GM18507 (cell line): ENCODE results near the gene AHSG.

Source experiments
- DNase-seq: peaks from one replicate; pipeline ENCODE4 v3.0.0; 2011; ENCODE audit warnings: low read depth; ENCODE audit not compliant: insufficient read length; ENCODE audit errors: extremely low spot score
- FAIRE-seq: peaks from 2 replicates; lab custom pipeline; 2011; peaks lifted over from hg19 to GRCh38; lab: Jason Lieb, UNC

The AHSG gene

DNA sequence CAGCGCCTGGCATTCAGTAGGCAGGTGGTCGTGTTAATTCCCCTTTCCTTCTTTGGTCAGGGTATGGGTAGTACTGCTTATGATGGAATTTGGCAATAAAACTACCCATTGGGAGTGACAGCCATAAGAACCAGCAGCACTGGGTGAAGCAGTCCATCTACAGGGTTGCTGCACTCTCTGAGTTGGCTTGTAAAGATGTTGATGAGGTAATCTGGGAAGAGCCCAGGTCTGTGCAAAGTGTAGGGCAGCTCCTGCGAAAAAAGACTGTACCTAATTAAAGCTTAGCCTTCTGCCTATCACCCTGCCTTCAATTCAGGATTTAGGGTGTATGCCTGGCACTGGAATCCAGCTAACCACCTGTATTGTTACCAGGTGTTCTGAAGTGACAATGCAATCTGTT is 22.7 kb downstream of the AHSG start:
- DNase-seq (no peak), FAIRE-seq (no peak)

DNA sequence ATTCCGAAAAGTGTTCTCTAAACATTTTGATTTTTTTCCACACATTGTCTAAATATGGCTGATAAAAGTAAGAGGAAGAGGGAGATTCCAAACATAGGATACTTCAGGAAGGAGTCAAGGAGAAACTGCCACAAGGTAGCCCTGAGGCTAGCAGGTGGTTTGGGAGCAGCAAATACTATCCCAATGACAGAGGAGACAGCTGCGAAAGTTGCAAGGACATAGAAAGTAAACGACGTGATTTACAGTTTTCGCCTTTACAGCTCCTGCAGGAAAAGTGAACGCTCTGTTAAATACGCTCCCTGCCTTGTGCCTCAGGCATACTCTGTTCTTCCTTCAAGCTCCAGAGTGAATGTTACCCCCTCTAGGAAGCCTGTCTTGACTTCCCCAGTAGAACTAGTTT is 23.7 kb downstream of the AHSG start:
- DNase-seq (no peak), FAIRE-seq (no peak)

DNA sequence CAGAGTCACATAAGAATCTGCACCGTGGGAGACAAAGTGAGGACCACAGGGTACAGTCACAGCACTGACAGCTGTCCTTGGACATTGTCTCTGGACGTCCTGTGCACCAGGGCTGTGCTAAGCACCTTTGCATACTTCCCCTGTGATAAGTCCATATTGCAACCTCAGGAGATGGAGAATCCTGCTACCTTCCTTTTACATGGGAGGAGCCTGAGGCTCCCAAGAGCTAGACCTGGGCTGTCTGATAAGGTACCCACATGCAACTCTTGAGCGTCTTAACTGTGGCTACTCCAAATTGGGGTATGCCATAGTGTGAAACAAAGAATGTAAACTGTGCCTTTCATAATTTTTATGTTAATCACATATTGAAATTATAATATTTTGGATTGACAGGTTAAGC is 24.8 kb downstream of the AHSG start:
- FAIRE-seq: no peak

DNA sequence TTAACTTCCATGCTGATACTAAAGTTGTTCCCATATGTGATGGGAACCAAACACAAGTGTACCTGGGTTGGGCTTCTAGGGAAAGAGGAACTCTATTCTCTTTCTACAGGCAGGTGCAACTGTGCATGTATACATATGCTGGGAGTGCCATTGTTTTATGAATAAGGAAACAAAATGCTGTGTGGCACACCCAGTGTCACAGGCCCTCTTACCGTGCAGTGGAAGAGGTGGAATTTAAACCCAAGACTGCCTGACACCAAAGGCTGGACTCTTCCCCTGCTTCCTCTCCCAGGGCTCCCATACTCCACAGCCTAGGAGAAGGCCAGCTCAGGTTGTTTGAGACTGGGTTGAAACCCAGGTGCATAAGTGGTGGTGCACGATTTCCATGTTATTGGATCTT is 25.4 kb downstream of the AHSG start:
- DNase-seq (no peak), FAIRE-seq (no peak)

More for the DNA sequence above, 24.8 kb downstream of the AHSG start:
- DNase-seq: no peak

DNA sequence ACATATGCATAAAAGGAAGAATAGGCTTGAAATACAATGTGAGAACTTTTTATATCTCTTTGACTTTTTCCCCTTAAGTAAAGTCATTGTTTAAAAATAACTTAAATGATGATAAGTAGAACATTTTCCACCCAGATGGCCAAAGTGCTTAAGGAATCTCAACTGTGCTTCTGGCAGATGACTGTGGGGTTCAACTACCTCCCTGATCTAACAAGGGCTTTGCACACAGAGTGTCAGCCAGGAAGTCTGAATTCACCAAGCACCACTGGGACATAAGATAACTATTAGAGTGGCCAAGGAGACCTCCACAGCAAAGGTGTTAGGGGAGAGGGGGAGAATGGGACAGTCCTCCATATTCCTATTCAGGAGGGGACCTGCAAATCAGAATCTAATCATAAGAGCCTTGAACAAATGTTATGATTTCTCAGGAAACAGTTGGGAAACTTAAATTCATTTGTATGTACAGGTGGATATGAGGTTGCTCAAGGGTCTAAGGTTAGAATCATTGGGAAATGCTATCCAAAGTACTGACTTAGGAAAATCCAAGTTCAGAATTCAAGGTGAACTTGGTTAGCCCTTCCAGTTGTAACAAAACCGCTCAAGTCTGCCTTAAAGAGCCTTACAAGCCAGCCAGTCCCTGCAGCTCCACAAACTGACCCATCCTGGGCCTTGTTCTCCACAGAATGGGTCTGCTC is 27.1 kb downstream of the AHSG start, which contains the start of gene FETUB:
FETUB (plus strand) TSS at position 622 of the 695 bp plus-strand sequence; CDS start at position 684, 62 bp downstream.
- FAIRE-seq: no peak
- DNase-seq: no peak

DNA sequence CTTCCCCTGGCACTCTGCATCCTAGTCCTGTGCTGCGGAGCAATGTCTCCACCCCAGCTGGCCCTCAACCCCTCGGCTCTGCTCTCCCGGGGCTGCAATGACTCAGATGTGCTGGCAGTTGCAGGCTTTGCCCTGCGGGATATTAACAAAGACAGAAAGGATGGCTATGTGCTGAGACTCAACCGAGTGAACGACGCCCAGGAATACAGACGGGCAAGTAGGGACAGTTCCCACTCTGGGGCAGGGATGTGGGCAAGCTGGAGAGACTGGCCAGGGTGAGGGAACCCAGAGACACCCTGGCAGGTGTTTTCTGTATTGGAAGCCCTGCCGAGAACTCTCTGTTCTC is 27.6 kb downstream of the AHSG start:
- FAIRE-seq: no peak

DNA sequence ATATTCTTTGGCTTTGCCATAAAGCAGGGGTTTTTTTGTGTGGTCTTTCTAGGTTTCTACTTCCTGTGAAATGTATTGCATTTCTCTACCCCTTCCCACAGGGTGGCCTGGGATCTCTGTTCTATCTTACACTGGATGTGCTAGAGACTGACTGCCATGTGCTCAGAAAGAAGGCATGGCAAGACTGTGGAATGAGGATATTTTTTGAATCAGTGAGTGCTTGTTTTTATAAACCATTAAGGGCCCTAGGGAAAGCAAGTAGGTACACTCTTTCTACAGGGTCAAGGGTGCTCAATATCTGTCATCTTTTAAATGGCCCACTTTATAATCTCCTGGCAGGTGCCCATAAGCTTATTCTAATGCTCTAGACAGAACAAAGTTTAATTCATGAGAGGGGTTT is 28.1 kb downstream of the AHSG start:
- DNase-seq (no peak), FAIRE-seq (no peak)

More for the DNA sequence above, 27.6 kb downstream of the AHSG start:
- DNase-seq: no peak

DNA sequence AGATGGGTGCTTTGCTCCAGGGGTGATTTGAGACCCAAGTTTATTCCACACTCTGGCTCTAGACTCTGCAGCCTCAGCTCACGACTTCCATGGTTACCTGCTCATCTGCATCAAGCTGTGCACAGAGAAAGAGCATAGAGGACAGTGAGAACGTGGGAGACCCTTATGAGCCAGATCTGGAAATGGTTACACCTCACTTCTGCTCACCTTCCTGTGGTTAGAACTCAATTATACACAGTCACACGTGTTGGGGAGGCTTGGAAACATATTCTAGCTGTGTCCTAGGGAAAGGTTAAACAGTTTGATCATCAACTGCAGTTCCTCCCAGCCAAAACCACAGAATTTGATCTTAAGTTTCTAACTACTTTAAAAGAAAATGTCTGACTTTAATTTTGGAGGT is 29.2 kb downstream of the AHSG start:
- FAIRE-seq (peak; percentile 41), DNase-seq (no peak)

DNA sequence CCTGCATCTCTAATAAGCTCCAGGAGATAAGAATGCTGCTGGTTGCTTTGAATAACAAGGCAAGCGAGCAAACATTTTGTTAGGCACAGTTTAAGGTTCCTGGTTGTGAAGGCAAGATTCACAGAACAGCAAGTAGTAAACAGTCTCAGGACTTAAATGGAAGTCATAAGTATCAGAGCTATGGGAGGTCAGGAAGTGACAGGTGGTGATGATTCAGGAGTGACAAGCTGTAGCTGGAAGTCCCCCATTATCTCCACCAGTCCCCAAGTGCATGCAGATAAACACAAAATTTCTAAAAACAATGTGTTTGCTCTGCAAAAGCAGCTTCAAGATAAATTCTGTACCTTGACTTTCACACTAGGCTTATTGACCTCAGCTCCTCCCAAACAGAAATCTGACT is 30.6 kb downstream of the AHSG start:
- FAIRE-seq (no peak), DNase-seq (no peak)

DNA sequence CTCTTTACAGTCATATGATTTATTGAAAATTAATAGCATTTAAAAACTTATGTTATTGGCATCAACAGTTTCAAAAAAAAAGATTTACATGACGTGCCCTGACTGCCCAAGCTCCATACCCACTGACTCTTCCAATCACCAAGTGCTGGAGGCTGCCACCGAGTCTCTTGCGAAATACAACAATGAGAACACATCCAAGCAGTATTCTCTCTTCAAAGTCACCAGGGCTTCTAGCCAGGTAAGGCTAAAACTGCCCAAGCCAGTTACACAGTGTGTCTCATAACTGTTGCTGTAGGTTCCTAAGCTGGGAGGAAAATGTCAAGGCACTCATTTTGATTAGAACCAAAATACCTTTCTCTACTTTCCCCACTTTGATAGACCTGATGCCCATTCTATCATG is 31.8 kb downstream of the AHSG start:
- no peak for FAIRE-seq
- DNase-seq: no peak

DNA sequence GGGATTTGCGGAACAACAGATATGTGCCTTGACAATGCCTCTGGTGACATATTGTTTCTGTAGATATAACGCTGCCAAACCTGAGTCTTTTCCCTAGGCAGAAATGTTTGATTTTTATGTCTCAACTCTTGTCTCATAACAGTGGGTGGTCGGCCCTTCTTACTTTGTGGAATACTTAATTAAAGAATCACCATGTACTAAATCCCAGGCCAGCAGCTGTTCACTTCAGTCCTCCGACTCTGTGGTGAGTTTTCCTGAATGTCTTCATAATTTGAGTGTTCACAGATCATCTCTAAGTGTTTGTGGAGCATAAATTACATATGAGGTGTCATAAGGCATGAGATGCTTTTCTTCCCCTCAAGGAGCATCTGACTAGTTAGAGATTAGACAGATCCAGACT is 33.2 kb downstream of the AHSG start:
- DNase-seq: no peak
- FAIRE-seq: no peak

DNA sequence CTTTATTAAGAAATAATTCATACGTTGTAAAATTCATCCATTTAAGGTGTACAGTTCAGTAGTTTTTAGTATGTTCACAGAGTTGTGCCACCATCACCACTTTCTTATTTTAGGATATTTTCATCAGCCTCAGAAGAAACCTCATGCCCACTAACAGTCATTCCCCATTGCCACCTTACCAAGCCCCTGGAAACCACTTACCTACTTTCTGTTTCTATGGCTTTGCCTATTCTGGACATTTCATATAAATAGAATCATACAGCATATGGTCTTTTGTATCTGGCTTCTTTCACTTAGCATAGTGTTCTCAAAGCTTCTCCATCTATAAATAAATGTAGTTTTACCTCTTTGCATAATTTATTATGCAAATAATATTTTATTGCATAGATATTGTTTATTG is 34.0 kb downstream of the AHSG start:
- DNase-seq: no peak
- no peak for FAIRE-seq

DNA sequence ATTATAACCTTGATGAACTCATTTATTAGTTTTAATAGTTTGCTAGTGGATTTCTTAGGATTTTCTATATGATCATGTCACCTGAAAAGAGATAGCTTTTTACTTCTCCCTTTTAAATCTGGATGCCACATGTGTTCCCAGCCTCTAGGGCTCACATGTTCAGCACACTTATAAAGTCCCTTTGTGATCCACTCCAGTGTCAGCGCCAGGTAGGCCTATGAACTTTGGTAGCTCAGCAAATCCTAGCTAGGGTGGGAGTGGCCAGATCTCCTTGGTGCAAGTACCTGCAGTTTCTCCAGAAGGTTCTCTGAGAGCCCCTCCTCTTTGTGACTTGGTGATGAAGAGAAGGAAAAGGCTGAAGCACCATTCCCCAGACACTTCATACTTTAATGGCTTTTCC is 36.0 kb downstream of the AHSG start:
- DNase-seq: no peak
- FAIRE-seq: no peak

DNA sequence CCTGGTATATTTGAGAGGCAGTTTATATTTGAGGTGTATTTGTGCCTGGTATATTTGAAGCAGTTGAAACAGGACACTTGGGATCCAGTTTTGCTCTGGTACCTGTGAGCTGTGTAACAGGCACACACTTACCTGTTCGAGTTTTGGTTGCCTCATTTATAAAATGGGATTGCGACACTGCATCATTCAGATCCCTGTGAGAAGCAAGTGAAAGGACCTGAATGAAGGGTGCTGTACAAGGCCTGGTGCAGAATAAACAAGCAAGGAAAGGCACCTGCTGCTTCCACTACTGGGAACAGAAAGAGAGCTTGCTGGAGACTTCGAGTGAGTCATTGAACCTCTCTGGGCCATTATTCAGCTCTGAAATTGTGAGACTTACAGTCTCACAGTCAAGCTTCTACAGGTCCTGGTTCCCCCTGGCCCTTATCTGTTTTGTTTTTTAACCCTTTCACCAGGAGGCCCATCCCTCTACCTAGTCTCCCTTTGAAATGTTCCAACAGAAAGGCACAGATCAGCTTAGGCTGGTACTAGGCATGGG is 38.9 kb downstream of the AHSG start:
- FAIRE-seq (no peak), DNase-seq (no peak)

DNA sequence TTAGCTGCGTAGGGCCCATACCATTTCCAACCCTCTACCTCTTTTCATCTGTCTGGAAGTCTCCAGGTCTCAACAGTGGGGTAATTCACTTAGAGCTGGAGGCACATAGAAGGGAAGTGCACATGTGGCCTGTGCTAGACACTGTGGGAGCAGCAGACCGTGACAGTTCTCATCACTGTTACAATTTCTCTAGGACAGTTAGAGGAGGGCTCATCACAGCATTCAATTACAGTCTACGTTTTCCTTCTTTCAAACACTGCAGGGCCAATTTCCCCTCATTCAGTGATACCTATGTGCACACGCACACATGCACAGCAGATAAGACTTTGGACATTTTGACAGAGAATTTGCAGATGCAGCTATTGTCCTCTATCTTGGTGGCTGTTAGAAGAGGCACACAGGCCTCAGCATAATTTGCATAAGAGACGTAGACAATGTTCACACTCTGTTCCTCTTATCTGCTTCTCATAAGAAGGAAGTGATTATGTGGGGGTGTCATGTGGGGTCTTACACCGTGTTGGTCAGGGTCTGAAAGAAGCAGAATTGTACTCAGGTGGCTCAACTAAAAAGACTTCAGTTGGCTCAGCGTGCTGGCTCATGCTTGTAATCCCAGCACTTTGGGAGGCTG is 40.3 kb downstream of the AHSG start:
- peak; percentile 84 for FAIRE-seq
- DNase-seq: peak; percentile 51

DNA sequence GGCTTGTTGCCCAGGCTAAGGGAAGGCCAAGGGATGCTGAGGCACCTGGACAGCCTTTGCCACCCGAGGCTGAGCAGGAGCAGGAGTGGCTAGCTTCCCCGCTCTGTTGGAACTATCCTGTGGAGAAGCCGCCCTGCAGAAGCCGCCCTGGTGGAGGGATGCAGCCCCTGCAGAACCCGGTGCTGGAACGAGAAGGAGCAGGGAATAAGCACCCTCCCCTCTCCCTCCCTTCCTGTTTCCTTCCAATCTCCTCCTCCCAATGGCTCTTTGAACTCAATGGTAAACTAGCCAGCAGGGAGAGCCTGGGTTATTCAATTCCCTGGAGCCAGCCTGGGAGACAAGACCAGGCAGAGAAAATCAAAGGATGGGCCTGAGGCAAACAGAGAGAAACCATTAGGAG is 41.1 kb downstream of the AHSG start:
- no peak for FAIRE-seq

DNA sequence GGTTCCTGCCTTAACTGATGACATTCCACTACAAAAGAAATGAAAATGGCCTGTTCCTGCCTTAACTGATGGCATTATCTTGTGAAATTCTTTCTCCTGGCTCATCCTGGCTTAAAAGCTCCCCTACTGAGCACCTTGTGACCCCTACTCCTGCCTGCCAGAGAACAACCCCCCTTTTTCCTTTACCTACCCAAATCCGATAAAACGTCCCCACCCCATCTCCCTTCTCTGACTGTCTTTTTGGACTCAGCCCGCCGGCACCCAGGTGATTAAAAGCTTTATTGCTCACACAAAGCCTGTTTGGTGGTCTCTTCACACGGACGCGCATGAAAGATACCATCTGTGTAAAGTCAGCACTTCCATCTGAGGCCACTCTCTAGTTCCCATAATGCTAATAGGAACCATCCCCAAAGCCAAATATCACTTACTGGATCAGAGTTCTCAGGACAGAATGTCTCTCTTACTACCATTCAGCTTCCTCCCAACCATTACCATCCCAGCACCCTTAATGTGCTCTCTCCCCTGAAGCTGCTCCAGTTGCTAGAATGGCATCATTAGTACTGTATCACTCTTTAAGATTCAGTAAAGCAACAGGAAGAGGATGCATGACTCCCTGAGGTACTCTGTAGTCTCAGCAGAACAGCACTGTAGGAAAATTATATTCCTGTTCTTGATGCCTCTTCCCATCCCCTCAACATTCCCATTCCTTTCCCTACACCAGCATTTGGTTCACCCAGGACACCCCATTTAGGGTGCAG is 50.7 kb downstream of the AHSG start:
- FAIRE-seq: no peak

More for the DNA sequence above, 41.1 kb downstream of the AHSG start:
- no peak for DNase-seq

DNA sequence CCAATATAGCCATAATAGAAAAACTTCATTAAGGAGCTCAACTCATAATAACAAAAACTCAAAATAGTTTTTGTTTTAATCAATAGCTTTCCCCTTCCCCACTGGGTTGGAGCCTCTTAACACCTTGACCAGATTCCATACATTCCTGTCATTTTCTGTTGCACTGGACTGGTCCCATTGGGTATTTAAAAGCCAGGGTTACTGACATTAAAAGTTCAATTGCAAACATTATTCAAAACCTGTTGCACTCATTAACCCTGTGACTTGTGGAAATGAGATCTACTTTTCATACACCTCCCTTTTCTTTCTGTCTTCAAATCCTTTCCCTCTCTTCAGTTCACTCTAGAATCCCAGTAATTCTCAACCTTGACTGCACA is 51.2 kb downstream of the AHSG start:
- FAIRE-seq (no peak), DNase-seq (no peak)

More for the DNA sequence above, 50.7 kb downstream of the AHSG start:
- DNase-seq: no peak

DNA sequence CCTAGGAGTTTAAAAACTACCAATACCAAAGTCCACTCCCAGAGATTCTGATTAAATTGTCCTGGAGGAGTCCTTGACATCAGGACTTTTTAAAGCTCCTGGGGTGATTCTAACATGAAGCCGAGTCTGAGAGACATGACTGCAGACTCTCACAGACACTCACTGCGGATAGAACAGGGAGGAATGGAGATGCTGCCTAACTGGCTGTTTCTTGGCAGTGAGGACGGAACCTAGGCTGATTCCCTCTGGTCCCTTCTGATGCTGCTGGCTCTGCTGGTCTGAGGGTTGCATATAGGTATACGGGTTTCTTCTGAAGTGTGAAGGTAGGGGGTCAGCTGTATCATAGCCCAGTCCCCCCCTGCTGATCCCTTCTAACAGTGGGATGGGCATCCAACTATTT is 51.6 kb downstream of the AHSG start:
- DNase-seq (no peak), FAIRE-seq (no peak)

DNA sequence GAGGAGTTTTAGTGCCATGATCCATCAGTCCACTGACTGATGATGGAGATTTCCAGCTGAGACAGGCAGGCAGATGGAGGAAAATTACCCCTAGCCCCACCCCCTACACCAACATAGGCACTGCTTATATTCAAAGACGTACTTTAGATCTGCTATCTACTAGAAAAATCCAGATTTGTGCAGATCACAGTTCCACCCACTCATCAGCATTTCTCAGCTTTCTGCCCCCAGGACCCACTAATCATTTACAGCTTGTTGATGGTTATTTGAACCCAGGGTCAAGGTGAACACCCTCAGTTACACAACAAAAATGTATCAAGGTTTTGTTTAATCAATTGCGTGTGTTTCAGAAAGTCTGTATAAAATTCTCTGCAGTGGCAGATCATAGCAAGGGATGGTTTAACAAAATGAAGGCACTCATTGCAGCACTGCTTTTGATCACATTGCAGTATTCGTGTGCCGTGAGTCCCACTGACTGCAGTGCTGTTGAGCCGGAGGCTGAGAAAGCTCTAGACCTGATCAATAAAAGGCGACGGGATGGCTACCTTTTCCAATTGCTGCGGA is 52.8 kb downstream of the AHSG start, which contains the start of gene HRG:
HRG (plus strand) TSS at position 390 of the 564 bp plus-strand sequence; CDS start at position 408, 18 bp downstream.
- no peak for FAIRE-seq
- no peak for DNase-seq
